Natural killer cell (primary cell): Measurements from ENCODE around the gene HTRA2. TPM values are rescaled to one million over a fixed set of nuclear protein-coding genes. Genes with fewer than 3 reads are reported as not detected.

Source experiments
- ATAC-seq, 3 donors: fragments of 150-1000 bp in 2 of 3; fragments of 200-7000 bp in 1 of 3; cut with Tn5 transposase; 1 replicate in 1 of 3; 2 replicates in 2 of 3; pipeline ENCODE4 v1.10.0; 2021; ENCODE audit warnings: mild to moderate bottlenecking in 2 of 3, moderate library complexity in 2 of 3
- DNase-seq, 2 donors: peaks; one replicate each; pipeline versions ENCODE4 v3.0.0 to v3.0.0-alpha.2; 2013 to 2021; ENCODE audit warnings: mixed read lengths in 1 of 2
- H3K27ac ChIP-seq: one replicate; pipeline ENCODE4 v1.5.1; 2013; ENCODE audit warnings: mild to moderate bottlenecking, low read length
- H3K27me3 ChIP-seq: one replicate; pipeline ENCODE4 v1.6.1; 2013; ENCODE audit warnings: low read length; ENCODE audit not compliant: control insufficient read depth, insufficient read depth
- H3K36me3 ChIP-seq: one replicate; pipeline ENCODE4 v1.6.1; 2013; ENCODE audit warnings: low read length; ENCODE audit not compliant: control insufficient read depth, insufficient read depth
- H3K4me1 ChIP-seq: one replicate; pipeline ENCODE4 v1.6.1; 2013; ENCODE audit warnings: low read length; ENCODE audit not compliant: control insufficient read depth, insufficient read depth
- H3K4me3 ChIP-seq: one replicate; pipeline ENCODE4 v1.5.1; 2013; ENCODE audit warnings: low read length
- H3K9me3 ChIP-seq: one replicate; pipeline ENCODE4 v1.6.1; 2013; ENCODE audit warnings: low read length; ENCODE audit not compliant: control insufficient read depth, insufficient read depth
- H3K27ac Mint-ChIP-seq, 2 donors: one replicate each; pipeline ENCODE4 v1.8.0; 2022; ENCODE audit warnings: mild to moderate bottlenecking in 2 of 2, mixed read lengths in 2 of 2, moderate library complexity in 1 of 2
- H3K27me3 Mint-ChIP-seq, 2 donors: one replicate each; pipeline ENCODE4 v1.8.0; 2022; ENCODE audit warnings: low read depth in 2 of 2, mixed read lengths in 2 of 2
- H3K36me3 Mint-ChIP-seq: one replicate; pipeline ENCODE4 v1.8.0; 2022; ENCODE audit warnings: mixed read lengths
- H3K4me1 Mint-ChIP-seq, 2 donors: one replicate each; pipeline ENCODE4 v1.8.0; 2022; ENCODE audit warnings: mixed read lengths in 2 of 2
- H3K4me3 Mint-ChIP-seq: one replicate; pipeline ENCODE4 v1.8.0; 2022; ENCODE audit warnings: mild to moderate bottlenecking, moderate library complexity, mixed read lengths
- H3K9me3 Mint-ChIP-seq, 2 donors: one replicate each; pipeline ENCODE4 v1.8.0; 2022; ENCODE audit warnings: mixed read lengths in 2 of 2
- WGBS: methylation state at CpG from one replicate; pipeline ENCODE4 v1.1.7; 2013; ENCODE audit warnings: missing lambda C conversion rate; ENCODE audit not compliant: insufficient coverage; 5-methylcytosine and 5-hydroxymethylcytosine counted together
- intact Hi-C: fragments of 100-400 bp; cut with micrococcal nuclease; formaldehyde crosslinking; loops from one replicate; pipeline ENCODE4 v1.14.2; 2022
- total RNA-seq, 4 donors: library from RNA; stranded (reverse); fragments of 120-200 nt in 1 of 4; gene quantifications; one replicate each; pipeline versions ENCODE4 v1.2.3 to v1.2.4, GENCODE V29; 2013 to 2022
- TF ChIP-seq, protein P1 (sequence below): fragments of 200-600 bp; IDR thresholded peaks from one replicate; pipeline ENCODE4 v1.8.0; 2022; ENCODE audit warnings: antibody characterized with exemption

Gene HTRA2
- total RNA-seq, 3 donors from 2014 or later (not counting 1 experiment from before 2014, with no cell fraction given), result 32.1 to 47.6 (median 45.2) TPM

DNA sequence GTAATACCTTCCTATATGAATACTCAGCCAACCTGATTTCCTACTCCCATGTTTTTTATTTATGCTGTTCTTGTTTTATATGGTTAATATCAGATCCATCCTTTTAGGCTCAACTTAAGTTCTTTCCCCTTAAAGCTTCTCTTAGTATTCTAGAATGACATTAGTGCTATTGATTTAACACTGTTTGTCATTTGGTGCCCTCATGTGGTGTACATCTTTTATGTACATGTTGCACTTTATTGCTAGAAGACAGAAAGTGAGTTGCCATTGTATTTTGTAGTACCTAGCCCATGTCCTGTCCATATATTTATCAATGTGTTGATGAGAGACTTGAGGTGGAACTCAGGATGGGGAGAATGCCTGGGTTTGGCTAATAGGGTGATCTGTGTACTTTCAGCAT is 2.5 kb downstream of the HTRA2 start:
- Mint-ChIP-seq H3K4me3 (peak overlapping the region; percentile 58), H3K36me3 (no peaks in the 10 kb centered on the region), H3K27ac (peak overlapping the region; percentile 94 to 95), H3K4me1 (peaks cover 32 to 40% of the 10 kb centered on the region in 2 donors), H3K27me3 (peaks cover 3 to 4% of the 10 kb centered on the region in 2 donors), H3K9me3 (no peaks in the 10 kb centered on the region)
- no peak for ATAC-seq
- no peaks in the 10 kb centered on the region for H3K9me3 ChIP-seq
- H3K4me3 ChIP-seq, result no peak overlapping the region
- no peaks in the 10 kb centered on the region for H3K27me3 ChIP-seq
- intact Hi-C loops, result loop anchor here (1.0 to 2.0 kb wide), 2 partner anchors 49 to 281 kb away; partner anchors contain the start of gene TTC31
- H3K27ac ChIP-seq, result no peak overlapping the region
- peaks cover 31% of the 10 kb centered on the region for H3K4me1 ChIP-seq
- DNase-seq, result peak in 1 of 2 donors; percentile 72
- peaks cover 23% of the 10 kb centered on the region for H3K36me3 ChIP-seq
- TF ChIP-seq, protein P1, sequence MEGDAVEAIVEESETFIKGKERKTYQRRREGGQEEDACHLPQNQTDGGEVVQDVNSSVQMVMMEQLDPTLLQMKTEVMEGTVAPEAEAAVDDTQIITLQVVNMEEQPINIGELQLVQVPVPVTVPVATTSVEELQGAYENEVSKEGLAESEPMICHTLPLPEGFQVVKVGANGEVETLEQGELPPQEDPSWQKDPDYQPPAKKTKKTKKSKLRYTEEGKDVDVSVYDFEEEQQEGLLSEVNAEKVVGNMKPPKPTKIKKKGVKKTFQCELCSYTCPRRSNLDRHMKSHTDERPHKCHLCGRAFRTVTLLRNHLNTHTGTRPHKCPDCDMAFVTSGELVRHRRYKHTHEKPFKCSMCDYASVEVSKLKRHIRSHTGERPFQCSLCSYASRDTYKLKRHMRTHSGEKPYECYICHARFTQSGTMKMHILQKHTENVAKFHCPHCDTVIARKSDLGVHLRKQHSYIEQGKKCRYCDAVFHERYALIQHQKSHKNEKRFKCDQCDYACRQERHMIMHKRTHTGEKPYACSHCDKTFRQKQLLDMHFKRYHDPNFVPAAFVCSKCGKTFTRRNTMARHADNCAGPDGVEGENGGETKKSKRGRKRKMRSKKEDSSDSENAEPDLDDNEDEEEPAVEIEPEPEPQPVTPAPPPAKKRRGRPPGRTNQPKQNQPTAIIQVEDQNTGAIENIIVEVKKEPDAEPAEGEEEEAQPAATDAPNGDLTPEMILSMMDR, result peak; percentile 39

DNA sequence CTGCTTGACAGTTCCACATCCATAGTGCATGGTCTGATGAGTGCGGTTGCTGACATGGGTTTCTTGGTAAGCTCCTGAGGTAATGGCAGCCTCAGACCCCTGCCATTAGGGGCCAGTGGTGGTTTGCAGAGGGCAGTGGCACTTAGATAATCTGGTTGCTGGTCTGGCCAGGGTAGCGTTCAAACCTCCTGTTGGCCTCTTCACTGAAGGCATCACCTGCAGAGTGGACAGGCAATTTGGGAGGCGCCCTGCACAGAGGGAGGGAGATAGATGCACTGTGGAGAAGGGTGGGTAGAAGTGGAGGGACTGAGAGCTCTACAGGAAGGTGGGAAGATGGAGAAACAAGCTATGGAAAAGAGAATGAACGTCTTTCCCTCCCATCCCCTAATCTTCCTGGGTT is 3.7 kb downstream of the HTRA2 start:
- H3K27ac Mint-ChIP-seq, result no peak overlapping the region
- TF ChIP-seq, protein P1, result no peak
- no peaks in the 10 kb centered on the region for H3K9me3 ChIP-seq
- peaks cover 25 to 33% of the 10 kb centered on the region in 2 donors for H3K4me1 Mint-ChIP-seq
- H3K36me3 Mint-ChIP-seq, result no peaks in the 10 kb centered on the region
- H3K4me3 Mint-ChIP-seq, result no peak overlapping the region
- H3K4me3 ChIP-seq, result no peak overlapping the region
- peaks cover 12 to 16% of the 10 kb centered on the region in 2 donors for H3K27me3 Mint-ChIP-seq
- no peak overlapping the region for H3K27ac ChIP-seq
- intact Hi-C loops, result loop anchor here (2.0 kb wide), 1 partner anchor 283 kb away; no protein-coding TSS in a partner anchor
- DNase-seq (no peak), ATAC-seq (no peak)
- H3K36me3 ChIP-seq, result peaks cover 13% of the 10 kb centered on the region
- WGBS, result 96% methylated on average over 4 of the region's 4 CpGs
- no peaks in the 10 kb centered on the region for H3K27me3 ChIP-seq
- H3K4me1 ChIP-seq, result peaks cover 23% of the 10 kb centered on the region
- H3K9me3 Mint-ChIP-seq, result no peaks in the 10 kb centered on the region

DNA sequence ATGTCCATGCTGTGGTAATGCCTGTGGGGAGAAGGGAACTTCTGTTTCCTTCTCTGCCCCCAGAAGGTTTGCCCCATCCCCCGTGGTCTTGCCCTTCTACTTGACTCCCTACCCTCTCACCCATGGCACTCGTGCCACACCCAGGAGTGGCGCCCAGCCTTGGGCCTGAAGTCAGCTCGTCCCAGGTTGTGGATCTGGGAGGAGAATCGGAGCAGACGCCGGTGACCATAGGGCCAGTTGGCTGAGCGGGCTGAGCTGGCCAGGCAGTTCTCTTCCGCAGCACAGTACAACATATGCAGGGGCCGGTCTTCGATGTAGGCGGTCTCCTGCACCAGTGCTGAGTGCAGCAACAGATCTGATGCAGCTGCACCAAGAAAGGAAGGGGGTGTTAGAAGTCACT is 4.7 kb downstream of the HTRA2 start:
- no peak overlapping the region for H3K4me3 Mint-ChIP-seq
- no peak overlapping the region for H3K27ac Mint-ChIP-seq
- no peaks in the 10 kb centered on the region for H3K9me3 Mint-ChIP-seq
- Histone ChIP-seq H3K4me3 (no peak overlapping the region), H3K36me3 (peaks cover 13% of the 10 kb centered on the region), H3K9me3 (no peaks in the 10 kb centered on the region), H3K27me3 (no peaks in the 10 kb centered on the region), H3K4me1 (peaks cover 20% of the 10 kb centered on the region), H3K27ac (no peak overlapping the region)
- H3K36me3 Mint-ChIP-seq, result no peaks in the 10 kb centered on the region
- peaks cover 18 to 26% of the 10 kb centered on the region in 2 donors for H3K27me3 Mint-ChIP-seq
- 97% methylated on average over 11 of the region's 12 CpGs for WGBS
- ATAC-seq, result no peak
- no peak for DNase-seq
- H3K4me1 Mint-ChIP-seq, result peaks cover 17 to 25% of the 10 kb centered on the region in 2 donors
- TF ChIP-seq, protein P1, result no peak
- intact Hi-C loops, result no loop called here

DNA sequence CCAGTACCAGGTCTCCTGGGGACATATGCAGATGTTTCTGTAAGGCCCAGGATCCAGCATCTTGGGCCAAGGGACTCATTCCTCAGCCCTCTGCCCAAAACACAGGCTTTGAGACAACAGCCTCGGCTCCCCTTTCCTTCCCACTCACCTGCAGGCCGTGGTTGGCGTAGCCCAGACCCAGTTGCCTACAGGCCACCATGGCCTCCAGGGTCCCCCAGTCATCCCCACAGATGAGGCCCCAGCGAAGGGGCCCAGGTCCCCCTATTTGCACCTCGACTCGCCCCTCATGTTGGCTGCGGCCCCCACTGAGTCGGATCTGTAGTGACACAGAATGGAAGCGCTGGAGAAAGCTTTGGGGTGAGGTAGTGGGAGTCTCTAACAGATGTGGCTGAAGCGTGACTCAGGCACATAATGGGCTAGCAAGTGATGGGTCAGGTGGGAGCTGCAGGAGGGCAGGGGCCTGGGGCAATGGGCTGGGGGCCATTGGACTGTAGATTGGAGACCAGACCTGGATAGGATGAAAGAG is 5.8 kb downstream of the HTRA2 start:
- Histone ChIP-seq H3K27ac (no peak overlapping the region), H3K9me3 (no peaks in the 10 kb centered on the region), H3K36me3 (peaks cover 13% of the 10 kb centered on the region), H3K4me1 (peaks cover 21% of the 10 kb centered on the region), H3K4me3 (no peak overlapping the region), H3K27me3 (no peaks in the 10 kb centered on the region)
- TF ChIP-seq, protein P1, result no peak
- intact Hi-C loops, result no loop called here
- H3K36me3 Mint-ChIP-seq, result no peaks in the 10 kb centered on the region
- H3K9me3 Mint-ChIP-seq, result no peaks in the 10 kb centered on the region
- peaks cover 21 to 26% of the 10 kb centered on the region in 2 donors for H3K27me3 Mint-ChIP-seq
- H3K4me3 Mint-ChIP-seq, result no peak overlapping the region
- ATAC-seq (no peak), DNase-seq (no peak)
- no peak overlapping the region for H3K27ac Mint-ChIP-seq
- WGBS, result 91% methylated on average over 10 of the region's 10 CpGs
- H3K4me1 Mint-ChIP-seq, result peaks cover 15 to 19% of the 10 kb centered on the region in 2 donors
